ENCODE results near the gene MYO9A. TPM values are rescaled to one million over a fixed set of nuclear protein-coding genes. Genes with fewer than 3 reads are reported as not detected.

Gene MYO9A
- polyA plus RNA-seq, 1 experiment, result 13.1 TPM

GRCh38 chr15:71920573-71920972 lies 197.4 kb downstream of the MYO9A start:
- no peaks in the 10 kb centered on the region for H3K27me3 ChIP-seq (ENCODE audit: control insufficient read depth, insufficient read depth, low read length)
- TF ChIP-seq CTCF (IDR thresholded peaks at IDR 0.05; ENCODE audit: insufficient read depth, low read depth, low read length), result no peak
- DNase-seq (ENCODE audit: low read depth), result no peak
- ChIA-PET POLR2A (no interaction called here), CTCF (no interaction called here)
- no peak overlapping the region for H3K4me3 ChIP-seq (ENCODE audit: low read depth, low read length)
- H3K36me3 ChIP-seq (ENCODE audit: control insufficient read depth, insufficient read depth, low read length), result no peaks in the 10 kb centered on the region

DNA sequence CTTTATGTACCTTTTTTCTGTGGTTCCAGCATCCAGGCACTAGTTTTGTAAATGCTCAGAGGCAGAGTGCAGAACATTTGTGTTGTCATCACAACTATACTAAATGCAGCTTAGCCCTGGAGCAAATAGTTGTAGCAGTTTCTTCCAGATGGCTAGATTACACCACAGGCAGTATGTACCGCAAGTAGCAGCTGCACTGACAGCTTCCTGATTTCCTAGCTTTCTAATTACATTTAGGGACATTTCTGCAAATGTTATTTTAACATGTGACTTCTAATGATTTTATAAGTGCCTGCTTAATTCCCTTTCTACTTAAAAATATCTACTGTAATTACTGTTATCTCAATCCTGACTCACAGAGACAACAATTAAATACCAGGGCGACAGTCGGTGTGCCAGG lies 201.1 kb downstream of the MYO9A start:
- Histone ChIP-seq H3K4me3 (ENCODE audit: low read depth, low read length) (no peak overlapping the region), H3K36me3 (ENCODE audit: control insufficient read depth, insufficient read depth, low read length) (no peaks in the 10 kb centered on the region), H3K27me3 (ENCODE audit: control insufficient read depth, insufficient read depth, low read length) (no peaks in the 10 kb centered on the region)
- CTCF ChIA-PET, result no interaction called here
- no peak for TF ChIP-seq CTCF (IDR thresholded peaks at IDR 0.05; ENCODE audit: insufficient read depth, low read depth, low read length)
- no peak for DNase-seq (ENCODE audit: low read depth)
- POLR2A ChIA-PET, result no interaction called here

GRCh38 chr15:71914092-71914491 lies 203.9 kb downstream of the MYO9A start:
- ChIA-PET POLR2A (no interaction called here), CTCF (no interaction called here)
- Histone ChIP-seq H3K4me3 (ENCODE audit: low read depth, low read length) (no peak overlapping the region), H3K27me3 (ENCODE audit: control insufficient read depth, insufficient read depth, low read length) (no peaks in the 10 kb centered on the region), H3K36me3 (ENCODE audit: control insufficient read depth, insufficient read depth, low read length) (no peaks in the 10 kb centered on the region; the same call in 1 of the 2 replicates)
- no peak for DNase-seq (ENCODE audit: low read depth)
- TF ChIP-seq CTCF (IDR thresholded peaks at IDR 0.05; ENCODE audit: insufficient read depth, low read depth, low read length), result no peak

DNA sequence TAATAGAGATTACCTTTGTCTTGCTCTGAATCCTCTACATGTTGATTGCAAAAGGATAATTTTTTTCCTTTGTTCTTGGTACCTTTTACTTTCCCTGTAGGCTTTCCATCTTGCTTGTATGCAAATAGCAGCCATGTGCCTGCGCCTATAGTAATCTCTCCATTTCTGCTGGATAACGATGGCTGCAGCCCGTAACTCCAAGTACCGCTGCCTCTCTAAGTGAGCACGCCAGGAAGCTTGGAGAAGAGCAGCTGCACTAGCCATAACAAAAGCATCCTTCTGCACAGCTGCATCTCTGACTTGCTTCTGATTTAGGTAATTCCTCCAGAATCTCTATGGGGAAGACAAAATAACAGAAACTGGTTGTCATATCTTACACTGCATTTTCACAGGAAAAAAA lies 218.3 kb downstream of the MYO9A start:
- Histone ChIP-seq H3K36me3 (ENCODE audit: control insufficient read depth, insufficient read depth, low read length) (peaks cover 7% of the 10 kb centered on the region), H3K4me3 (ENCODE audit: low read depth, low read length) (no peak overlapping the region), H3K27me3 (ENCODE audit: control insufficient read depth, insufficient read depth, low read length) (no peaks in the 10 kb centered on the region)
- TF ChIP-seq CTCF (IDR thresholded peaks at IDR 0.05; ENCODE audit: insufficient read depth, low read depth, low read length), result no peak
- no peak for DNase-seq (ENCODE audit: low read depth)
- ChIA-PET CTCF (interaction anchor here (0.6 kb wide), 1 partner anchor 1642 kb away, joined by 3 read pairs; no protein-coding TSS in a partner anchor), POLR2A (no interaction called here)

- H3K4me3 ChIP-seq (ENCODE audit: low read depth, low read length), result no peak overlapping the region
- DNase-seq (ENCODE audit: low read depth), result no peak
- H3K36me3 ChIP-seq (ENCODE audit: control insufficient read depth, insufficient read depth, low read length), result peaks cover 4% of the 10 kb centered on the region; the same call in 1 of the 2 replicates
- ChIA-PET CTCF (interaction anchor here (1.0 to 1.2 kb wide), 2 partner anchors 16 to 263 kb away, joined by 3 to 4 read pairs; no protein-coding TSS in a partner anchor), POLR2A (no interaction called here)
- no peak for TF ChIP-seq CTCF (IDR thresholded peaks at IDR 0.05; ENCODE audit: insufficient read depth, low read depth, low read length)
- H3K27me3 ChIP-seq (ENCODE audit: control insufficient read depth, insufficient read depth, low read length), result no peaks in the 10 kb centered on the region
These were observed 224.3 kb downstream of the MYO9A start for GRCh38 chr15:71893691-71894090.

Data from BJ (cell line).